Activated T-cell treated with anti-CD3 and anti-CD28 coated beads for 4 hours (primary cell): ENCODE measurements around the gene HYPK.

Source experiments
- DNase-seq: peaks from one replicate; pipeline ENCODE4 v3.0.0-alpha.2; 2020

HYPK gene

DNA sequence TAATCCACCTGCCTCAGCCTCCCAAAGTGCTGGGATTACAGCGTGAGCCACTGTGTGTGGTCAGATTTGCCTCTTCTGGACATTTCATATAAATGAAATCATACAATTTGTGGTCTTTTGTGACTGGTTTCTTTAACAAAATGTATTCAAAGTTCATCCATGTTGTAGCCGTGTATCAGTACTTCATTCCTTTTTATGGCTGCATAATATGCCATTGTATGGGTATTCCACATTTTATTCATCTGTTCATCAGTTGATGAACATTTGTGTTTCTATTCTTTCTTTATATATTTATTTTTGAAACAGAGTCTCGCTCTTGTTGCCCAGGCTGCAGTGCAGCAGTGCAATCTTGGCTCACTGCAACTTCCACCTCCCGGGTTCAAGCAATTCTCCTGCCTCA, 52.2 kb downstream of the HYPK start:
- DNase-seq = no peak
